Measurements from ENCODE around the gene KCTD5. TPM values are rescaled to one million over a fixed set of nuclear protein-coding genes. Genes with fewer than 3 reads are reported as not detected.

The KCTD5 gene
- total and polyA plus RNA-seq, 2 of the 8 experiments (the other 6 are each of a cell fraction or from before 2014, with no cell fraction given), result 26.6 to 31.8 TPM

DNA sequence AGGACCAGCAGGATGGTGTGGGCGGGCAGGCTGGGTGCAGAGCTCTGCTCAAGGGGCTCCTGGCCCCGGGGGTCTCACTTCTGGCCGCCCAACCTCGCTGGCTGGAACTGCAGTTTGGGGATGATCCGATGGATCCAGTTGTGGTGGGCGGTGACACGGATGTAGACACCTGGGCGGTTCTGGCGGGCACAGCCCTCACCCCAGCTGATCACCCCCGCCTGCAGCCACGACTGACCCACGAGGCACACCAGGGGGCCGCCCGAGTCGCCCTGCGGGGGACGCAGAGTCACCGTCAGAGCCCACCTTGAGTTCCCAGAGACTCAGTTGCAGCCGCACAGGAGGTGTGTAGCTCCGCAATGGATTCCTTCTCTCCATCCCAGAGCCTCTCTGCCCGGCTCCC lies 30.2 kb downstream of the KCTD5 start:
- Histone ChIP-seq H2BK15ac (ENCODE audit: low read length) (no peak overlapping the region), H3K23me2 (ENCODE audit: low read depth, low read length) (peaks cover 2% of the 10 kb centered on the region; the same call in 1 of the 2 replicates), H2BK120ac (replicated peaks; ENCODE audit: low read depth, low read length) (no peak overlapping the region), H3K4ac (replicated peaks; ENCODE audit: insufficient read length, low read depth, low read length) (no peak overlapping the region), H2AFZ (ENCODE audit: low read length) (no peak overlapping the region), H4K20me1 (replicated peaks in 1 of 2; ENCODE audit: control insufficient read depth in 1 of 2, insufficient read depth in 2 of 2, low read length in 2 of 2) (peaks cover 9 to 18% of the 10 kb centered on the region in 2 experiments), H3K4me1 (replicated peaks in 1 of 4; ENCODE audit: control insufficient read depth in 3 of 4, insufficient read depth in 4 of 4, low read length in 3 of 4) (peaks cover 0 to 5% (median 2%) of the 10 kb centered on the region in 4 experiments; a peak in 3 of 7 replicates), H3K23ac (ENCODE audit: insufficient read length) (no peak overlapping the region), H3K18ac (ENCODE audit: extremely low read depth, low read length) (no peak overlapping the region), H3K27me3 (replicated peaks in 1 of 4; ENCODE audit: control insufficient read depth in 3 of 4, extremely low read depth in 1 of 4, insufficient read depth in 3 of 4, low read length in 3 of 4) (no peaks in the 10 kb centered on the region; a peak in 1 of 7 replicates), H2BK12ac (ENCODE audit: low read depth, low read length) (no peak overlapping the region), H3K4me3 (ENCODE audit: extremely low read depth in 1 of 4, insufficient read depth in 2 of 4, low read depth in 3 of 4, low read length in 4 of 4) (no peak overlapping the region), H3K14ac (ENCODE audit: insufficient read length) (no peak overlapping the region), H3K79me2 (ENCODE audit: control insufficient read depth in 1 of 2, insufficient read depth in 2 of 2, low read length in 2 of 2) (no peaks in the 10 kb centered on the region), H3K56ac (replicated peaks; ENCODE audit: insufficient read length, low read depth, low read length) (no peak overlapping the region), H2BK20ac (ENCODE audit: low read length) (no peak overlapping the region), H2AK5ac (ENCODE audit: low read depth, low read length) (no peak overlapping the region), H3K9me3 (ENCODE audit: insufficient read depth in 2 of 2, low read depth in 1 of 2, low read length in 1 of 2) (no peaks in the 10 kb centered on the region), H3K27ac (ENCODE audit: low read depth, low read length) (no peak overlapping the region), H2BK5ac (ENCODE audit: low read depth, low read length) (no peak overlapping the region), H3K36me3 (ENCODE audit: control insufficient read depth in 2 of 4, insufficient read depth in 4 of 4, low read length in 3 of 4) (peaks cover 3 to 8% (median 4%) of the 10 kb centered on the region in 4 experiments; a peak in 5 of 8 replicates), H3K79me1 (ENCODE audit: low read depth, low read length) (no peaks in the 10 kb centered on the region), H3K9ac (replicated peaks in 1 of 4; ENCODE audit: extremely low read depth in 1 of 4, low read depth in 3 of 4, low read length in 3 of 4) (no peak overlapping the region), H4K8ac (ENCODE audit: extremely low read depth, insufficient read depth, low read length) (no peak overlapping the region), H4K5ac (ENCODE audit: insufficient read length, low read depth, low read length) (no peak overlapping the region), H3K4me2 (ENCODE audit: insufficient read depth in 1 of 2, low read depth in 2 of 2, low read length in 2 of 2) (no peak overlapping the region), H4K91ac (replicated peaks; ENCODE audit: insufficient read length, low read length) (no peak overlapping the region)
- FAIRE-seq (no peak), DNase-seq (ENCODE audit: low read depth in 1 of 2, low spot score in 2 of 2) (no peak)
- WGBS, 2 experiments (ENCODE audit: extremely low coverage in 1 of 2, insufficient coverage in 1 of 2, insufficient read length in 1 of 2, insufficient replicate concordance in 2 of 2, low coverage in 1 of 2, low lambda C conversion rate in 2 of 2, missing lambda C conversion rate in 1 of 2), result 90% methylated on average over 18 of the region's 21 CpGs; no CpG with 5 or more reads in 1 of the 2 experiments
- TF ChIP-seq SP4 (IDR thresholded peaks at IDR 0.05; ENCODE audit: low read length) (no peak), E2F6 (IDR thresholded peaks at IDR 0.05) (no peak), KDM1A (IDR thresholded peaks at IDR 0.05; ENCODE audit: borderline replicate concordance, low read length) (no peak), CREB1 (IDR thresholded peaks at IDR 0.05) (no peak)
- ChIA-PET POLR2A (ENCODE audit: partially characterized antibody) (interaction anchor here (0.8 to 1.6 kb wide), 5 partner anchors 9 to 31 kb away, joined by 3 to 4 read pairs (median 3); no protein-coding TSS in a partner anchor), CTCF (ENCODE audit: partially characterized antibody) (interaction anchor here (0.5 to 1.1 kb wide), 2 partner anchors 19 to 417 kb away, joined by 3 to 4 read pairs; no protein-coding TSS in a partner anchor)
